HEK293 (cell line): ENCODE data around the gene BEST3.

Experiments used
- CTCF ChIA-PET: fragments of 350-600 bp; formaldehyde crosslinking; extraction: SDS; loops from one replicate; lab custom pipeline; 2021; ENCODE audit warnings: antibody characterized with exemption; lab: Yijun Ruan, JAX
- POLR2A ChIA-PET: fragments of 300-600 bp; formaldehyde crosslinking; extraction: SDS; loops from one replicate; lab custom pipeline; 2020; ENCODE audit warnings: antibody characterized with exemption, inconsistent platforms; lab: Yijun Ruan, JAX
- H3K27ac ChIP-seq: fragments of 200-500 bp; sonication (Bioruptor generic); 2 replicates; pipeline ENCODE4 v1.5.1; 2014; ENCODE audit warnings: low read depth, low read length, control low read depth, inconsistent platforms; ENCODE audit errors: extremely low read depth
- H3K36me3 ChIP-seq, 2 experiments: fragments of 200-500 bp in 1 of 2; sonication (Bioruptor generic) in 1 of 2; 1 replicate in 1 of 2; 2 replicates in 1 of 2; pipeline ENCODE4 v1.5.1; 2014 to 2017; ENCODE audit warnings: inconsistent platforms in 2 of 2, low read length in 2 of 2; ENCODE audit not compliant: control insufficient read depth in 2 of 2, insufficient read depth in 1 of 2
- H3K4me1 ChIP-seq: fragments of 200-500 bp; sonication (Bioruptor generic); 2 replicates; pipeline ENCODE4 v1.5.1; 2014; ENCODE audit warnings: mild to moderate bottlenecking, low read length, inconsistent platforms; ENCODE audit not compliant: control insufficient read depth, insufficient read depth
- H3K4me3 ChIP-seq: 2 replicates; pipeline ENCODE4 v1.5.1; 2011; ENCODE audit warnings: low read depth, mild to moderate bottlenecking, control low read depth, low read length, moderate library complexity
- H3K9me3 ChIP-seq: fragments of 200-500 bp; sonication (Bioruptor generic); 2 replicates; pipeline ENCODE4 v1.5.1; 2014; ENCODE audit warnings: low read depth, low read length, inconsistent platforms; ENCODE audit not compliant: control insufficient read depth, insufficient read depth
- AEBP2 ChIP-seq: fragments of 450-650 bp; formaldehyde crosslinking; IDR thresholded peaks from 2 replicates; pipeline ENCODE4 v1.5.1; 2016; ENCODE audit warnings: missing biosample characterization, missing genetic modification characterization, borderline replicate concordance
- KLF16 ChIP-seq: fragments of 450-650 bp; formaldehyde crosslinking; IDR thresholded peaks from 2 replicates; pipeline ENCODE4 v1.5.1; 2017; ENCODE audit warnings: missing biosample characterization, missing genetic modification characterization
- PRDM1 ChIP-seq: fragments of 450-650 bp; formaldehyde crosslinking; IDR thresholded peaks from 2 replicates; pipeline ENCODE4; 2016; ENCODE audit warnings: missing biosample characterization, missing genetic modification characterization
- REST ChIP-seq: fragments of 450-650 bp; formaldehyde crosslinking; IDR thresholded peaks from 2 replicates; pipeline ENCODE4 v1.5.1; 2016; ENCODE audit warnings: missing biosample characterization, missing genetic modification characterization
- ZBTB11 ChIP-seq: fragments of 450-650 bp; formaldehyde crosslinking; conservative IDR thresholded peaks from 2 replicates; pipeline ENCODE4 v1.5.1; 2016; ENCODE audit warnings: low read depth, missing biosample characterization, missing genetic modification characterization
- ZBTB26 ChIP-seq: fragments of 450-650 bp; formaldehyde crosslinking; optimal IDR thresholded peaks from 2 replicates; pipeline ENCODE3; 2016; ENCODE audit warnings: missing biosample characterization, mild to moderate bottlenecking, missing genetic modification characterization
- ZFP3 ChIP-seq: fragments of 450-650 bp; formaldehyde crosslinking; IDR thresholded peaks from 2 replicates; pipeline ENCODE4 v1.5.1; 2016; ENCODE audit warnings: low read depth, missing biosample characterization, missing genetic modification characterization
- ZNF132 ChIP-seq: fragments of 450-650 bp; formaldehyde crosslinking; IDR thresholded peaks from 2 replicates; pipeline ENCODE4 v1.5.1; 2017; ENCODE audit warnings: missing biosample characterization, missing genetic modification characterization, borderline replicate concordance
- ZNF169 ChIP-seq: fragments of 450-650 bp; formaldehyde crosslinking; IDR thresholded peaks from 2 replicates; pipeline ENCODE4 v1.5.1; 2016; ENCODE audit warnings: missing biosample characterization, missing genetic modification characterization
- ZNF23 ChIP-seq: fragments of 450-650 bp; formaldehyde crosslinking; IDR thresholded peaks from 2 replicates; pipeline ENCODE4 v1.5.1; 2016; ENCODE audit warnings: missing biosample characterization, missing genetic modification characterization, borderline replicate concordance
- ZNF473 ChIP-seq: fragments of 450-650 bp; formaldehyde crosslinking; IDR thresholded peaks from 2 replicates; pipeline ENCODE4 v1.5.1; 2017; ENCODE audit warnings: missing biosample characterization, missing genetic modification characterization
- ZNF518A ChIP-seq: fragments of 450-650 bp; formaldehyde crosslinking; conservative IDR thresholded peaks from 2 replicates; pipeline ENCODE4 v1.5.1; 2016; ENCODE audit warnings: low read depth, missing biosample characterization, missing genetic modification characterization
- ZNF544 ChIP-seq: fragments of 450-650 bp; formaldehyde crosslinking; IDR thresholded peaks from 2 replicates; pipeline ENCODE4 v1.5.0; 2017; ENCODE audit warnings: missing biosample characterization, missing genetic modification characterization
- ZNF843 ChIP-seq: fragments of 450-650 bp; formaldehyde crosslinking; IDR thresholded peaks from 2 replicates; pipeline ENCODE4 v1.5.1; 2016; ENCODE audit warnings: missing biosample characterization, missing genetic modification characterization
- ZSCAN18 ChIP-seq: fragments of 450-650 bp; formaldehyde crosslinking; IDR thresholded peaks from 2 replicates; pipeline ENCODE4 v1.5.1; 2016; ENCODE audit warnings: missing biosample characterization, missing genetic modification characterization
- ZSCAN5A ChIP-seq: fragments of 450-650 bp; formaldehyde crosslinking; IDR thresholded peaks from 2 replicates; pipeline ENCODE4 v1.5.1; 2016; ENCODE audit warnings: missing biosample characterization, missing genetic modification characterization

The BEST3 gene

GRCh38 chr12:69679119-69679518 lies 20.0 kb downstream of the BEST3 start:
- Histone ChIP-seq H3K4me3 (no peak overlapping the region), H3K4me1 (no peaks in the 10 kb centered on the region), H3K36me3 (no peaks in the 10 kb centered on the region), H3K27ac (no peak overlapping the region), H3K9me3 (no peaks in the 10 kb centered on the region)
- CTCF ChIA-PET, result no interaction called here
- POLR2A ChIA-PET, result no interaction called here
- TF ChIP-seq ZNF169 (tag by site-specific recombination) (no peak), KLF16 (tag by site-specific recombination) (no peak), ZSCAN18 (no peak), ZBTB11 (tag by site-specific recombination) (no peak), ZNF473 (no peak), ZNF843 (tag by site-specific recombination) (no peak), ZFP3 (tag by site-specific recombination) (no peak), ZSCAN5A (tag by site-specific recombination) (no peak), PRDM1 (no peak), AEBP2 (tag by site-specific recombination) (no peak), ZNF132 (tag by site-specific recombination) (no peak), ZBTB26 (tag by site-specific recombination) (no peak)

- Histone ChIP-seq H3K4me1 (no peaks in the 10 kb centered on the region), H3K27ac (no peak overlapping the region), H3K9me3 (no peaks in the 10 kb centered on the region), H3K36me3 (no peaks in the 10 kb centered on the region), H3K4me3 (no peak overlapping the region)
- POLR2A ChIA-PET, result no interaction called here
- CTCF ChIA-PET, result no interaction called here
- no peak for TF ChIP-seq ZNF518A (tag by site-specific recombination)
- no peak for TF ChIP-seq REST (tag by site-specific recombination)
- TF ChIP-seq ZNF23, result no peak
- no peak for TF ChIP-seq ZNF544
These were observed 22.7 kb downstream of the BEST3 start for GRCh38 chr12:69676257-69677012.
